Ramos (cell line): Measurements from ENCODE around the gene TMEM80.
"Not testable (repeated sequence)": the region's sequence is repeated elsewhere in the genome, so short reads cannot be mapped to it uniquely, and the experiment has no call there.

ENCODE experiments used
- in situ Hi-C: fragments of 300-500 bp; cut with MboI; formaldehyde crosslinking; loops from one replicate; pipeline ENCODE4 v1.14.3; 2022; ENCODE audit warnings: low sequenced_read_pairs; ENCODE audit not compliant: unreplicated experiment

Gene TMEM80

DNA sequence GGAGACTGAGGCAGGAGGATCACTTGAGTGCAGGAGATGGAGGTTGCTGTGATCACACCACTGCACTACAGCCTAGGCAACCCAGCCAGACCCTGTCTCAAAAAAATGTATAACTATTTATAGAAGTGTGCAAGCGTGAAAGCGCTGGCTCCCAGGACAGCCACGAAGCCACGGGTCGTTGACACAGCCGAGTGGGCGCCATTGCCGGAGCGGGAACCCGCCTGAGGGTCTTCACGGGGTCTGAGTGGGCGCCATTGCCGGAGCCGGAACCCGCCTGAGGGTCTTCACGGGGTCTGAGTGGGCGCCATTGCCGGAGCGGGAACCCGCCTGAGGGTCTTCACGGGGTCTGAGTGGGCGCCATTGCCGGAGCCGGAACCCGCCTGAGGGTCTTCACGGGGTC, 38.9 kb downstream of the TMEM80 start:
- in situ Hi-C loops, result not testable (repeated sequence)

GRCh38 chr11:737366-737765, 41.8 kb downstream of the TMEM80 start:
- in situ Hi-C loops, result no loop called here

DNA sequence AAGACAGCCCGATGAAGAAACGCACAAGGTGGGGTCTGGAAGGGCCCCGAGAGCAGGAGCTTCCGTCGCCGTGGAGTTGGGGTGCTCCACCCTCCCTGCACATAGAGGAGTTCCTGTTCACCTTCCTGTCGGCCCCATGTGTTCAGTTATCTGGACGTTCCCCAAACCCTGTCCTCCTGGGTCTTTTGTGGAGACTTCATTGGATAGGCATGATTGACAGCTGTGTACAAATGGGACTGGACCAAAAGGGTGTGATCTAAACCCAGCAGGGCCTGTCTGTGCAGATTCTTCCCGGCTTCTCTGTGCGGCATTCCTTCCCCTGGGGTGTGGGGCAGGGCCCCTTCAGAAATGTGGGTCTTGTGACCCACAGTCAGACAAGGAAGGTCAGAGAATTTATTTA, 42.3 kb downstream of the TMEM80 start:
- in situ Hi-C loops, result not testable (repeated sequence)

DNA sequence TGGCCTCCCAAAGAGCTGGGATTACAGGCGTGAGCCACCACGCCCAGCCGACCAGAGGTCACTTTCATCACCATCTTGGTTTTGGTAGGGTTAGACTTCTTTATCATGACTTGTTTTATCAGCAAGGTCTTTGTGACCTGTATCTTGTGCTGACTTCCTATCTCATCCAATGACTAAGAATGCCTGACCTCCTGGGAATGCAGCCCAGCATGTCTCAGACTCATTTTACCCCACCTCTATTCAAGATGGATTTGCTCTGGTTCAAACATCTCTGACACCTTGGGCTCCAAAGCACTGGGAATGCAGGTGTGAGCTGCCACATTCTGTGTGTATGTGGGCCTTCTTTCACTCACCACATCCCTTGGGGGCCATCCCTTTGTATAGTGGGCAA, 46.5 kb downstream of the TMEM80 start:
- in situ Hi-C loops, result no loop called here

DNA sequence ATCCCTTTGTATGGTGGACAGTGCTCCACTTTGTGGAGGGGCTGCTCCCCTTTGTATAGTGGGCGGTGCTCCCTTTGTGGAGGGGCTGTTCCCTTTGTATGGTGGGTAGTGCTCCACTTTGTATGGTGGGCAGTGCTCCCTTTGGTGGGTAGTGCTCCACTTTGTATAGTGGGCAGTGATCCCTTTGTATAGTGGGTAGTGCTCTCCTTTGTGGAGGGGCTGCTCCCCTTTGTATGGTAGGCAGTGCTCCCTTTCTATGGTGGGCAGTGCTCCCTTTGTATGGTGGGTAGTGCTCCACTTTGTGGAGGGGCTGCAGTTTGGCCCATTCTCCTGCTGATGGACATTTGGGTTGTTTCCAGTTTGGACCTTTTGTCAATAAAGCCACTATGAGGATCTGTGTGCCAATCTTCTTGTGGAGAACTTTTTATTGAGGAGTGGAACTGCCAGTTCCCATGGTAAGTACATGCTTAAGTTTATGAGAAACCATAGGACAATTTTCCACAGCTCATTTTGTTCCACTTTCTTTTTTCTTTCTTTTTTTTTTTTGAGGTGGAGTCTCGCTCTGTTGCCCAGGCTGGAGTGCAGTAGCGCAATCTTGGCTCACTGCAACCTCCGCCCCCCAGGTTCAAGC, 47.1 kb downstream of the TMEM80 start:
- in situ Hi-C loops, result no loop called here

DNA sequence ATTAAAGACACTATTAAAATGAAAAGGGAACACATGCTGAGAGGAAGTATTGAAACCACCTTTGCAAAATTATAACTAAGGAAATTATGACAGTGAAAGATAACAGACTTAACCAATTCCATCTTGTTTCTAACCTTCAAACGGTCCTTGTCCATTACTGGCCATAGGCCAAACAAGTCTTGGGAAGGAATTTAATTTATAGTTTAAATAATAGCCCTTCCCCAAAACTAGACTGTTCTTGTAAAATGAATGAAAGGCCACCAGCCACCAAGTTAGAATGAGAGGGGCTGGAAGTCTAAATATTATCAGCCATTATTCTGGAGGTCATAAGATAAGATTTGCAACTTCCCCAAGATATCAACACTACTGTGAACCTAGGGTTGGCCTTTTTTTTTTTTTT, 49.8 kb downstream of the TMEM80 start:
- in situ Hi-C loops, result no loop called here

GRCh38 chr11:746289-747157, 50.9 kb downstream of the TMEM80 start:
- in situ Hi-C loops, result no loop called here

DNA sequence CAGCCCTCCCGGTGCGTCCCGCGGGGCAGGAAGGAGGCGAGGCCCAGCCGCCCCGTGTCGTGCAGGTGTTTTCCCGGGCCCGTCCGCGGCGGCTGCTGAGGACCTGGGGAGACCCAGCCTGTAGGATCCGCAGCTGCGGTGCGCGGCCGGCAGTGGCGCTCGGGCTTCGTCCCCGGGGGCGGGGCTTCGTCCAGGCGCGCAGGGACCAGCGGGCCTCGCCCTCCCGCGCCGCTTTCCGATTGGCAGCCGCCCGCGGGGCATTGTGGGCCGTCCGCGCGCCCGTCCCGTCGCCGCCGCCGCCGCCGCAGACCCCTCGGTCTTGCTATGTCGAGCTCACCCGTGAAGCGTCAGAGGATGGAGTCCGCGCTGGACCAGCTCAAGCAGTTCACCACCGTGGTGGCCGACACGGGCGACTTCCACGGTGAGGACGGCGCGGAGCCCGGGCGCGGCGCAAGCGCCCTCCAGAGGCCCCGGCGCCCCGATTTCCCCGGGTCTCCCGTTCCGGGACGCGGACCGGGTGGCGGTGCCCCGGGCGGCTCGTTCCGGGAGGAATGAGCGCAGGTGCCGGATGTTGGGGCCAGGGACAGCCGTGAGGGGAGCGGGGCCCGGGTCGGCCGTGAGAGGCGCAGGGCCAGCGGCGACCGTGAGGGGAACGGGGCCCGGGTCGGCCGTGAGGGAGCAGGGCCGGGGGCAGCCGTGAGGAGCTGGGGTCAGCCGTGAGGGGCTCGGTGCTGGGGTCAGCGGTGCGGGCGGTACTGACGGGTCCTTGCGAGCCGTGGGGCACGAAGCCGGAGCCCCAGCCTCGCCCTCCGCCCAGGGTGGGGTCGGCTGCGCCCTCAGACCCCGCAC, 51.8 kb downstream of the TMEM80 start, which contains the start of gene TALDO1:
TALDO1 (plus strand) TSS at position 307 of the 849 bp plus-strand sequence; CDS start at position 325, 18 bp downstream.
- in situ Hi-C loops, result no loop called here

GRCh38 chr11:748007-748359, 52.4 kb downstream of the TMEM80 start:
- in situ Hi-C loops, result no loop called here

DNA sequence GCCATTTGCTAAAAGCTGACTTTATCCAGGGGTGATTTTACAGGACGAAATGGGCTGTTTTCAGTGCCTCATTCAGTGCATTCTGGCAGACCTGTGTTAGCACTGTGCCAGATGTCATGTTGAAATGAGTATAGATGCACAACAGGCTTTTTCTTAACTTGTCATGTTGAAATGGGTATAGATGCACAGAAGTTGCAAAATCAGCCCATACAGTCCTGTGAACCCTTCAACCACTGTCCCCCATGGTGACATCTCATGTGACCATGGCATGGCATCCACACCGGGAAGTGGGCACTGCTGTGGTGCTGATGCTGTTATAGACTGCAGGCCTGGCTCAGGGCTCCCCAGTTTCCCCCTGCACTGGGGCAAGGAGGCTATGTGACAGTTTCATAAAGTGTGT, 54.1 kb downstream of the TMEM80 start:
- in situ Hi-C loops, result no loop called here
